ENCODE results near the gene ARHGDIA. TPM values are rescaled to one million over a fixed set of nuclear protein-coding genes. Genes with fewer than 3 reads are reported as not detected.

Gene ARHGDIA
- total RNA-seq, 1 experiment from 2014 or later = 201 TPM

GRCh38 chr17:81868674-81869220, 2.4 kb downstream of the ARHGDIA start:
- peaks cover 60% of the 10 kb centered on the region for H3K4me1 ChIP-seq (ENCODE audit: insufficient read depth, low read length)
- H3F3A ChIP-seq (ENCODE audit: low read length, unreplicated experiment) = peaks cover 22% of the 10 kb centered on the region
- H3K79me2 ChIP-seq (ENCODE audit: low read length) = peaks cover 41% of the 10 kb centered on the region
- no peaks in the 10 kb centered on the region for H3K9me3 ChIP-seq (ENCODE audit: low read length)
- peak overlapping the region; percentile 98; the same call in 1 of the 2 replicates for H3K9ac ChIP-seq (ENCODE audit: low read length)
- H3K4me2 ChIP-seq (ENCODE audit: low read length) = peak overlapping the region; percentile 98
- TF ChIP-seq EZH2phosphoT487 (IDR thresholded peaks at IDR 0.05; ENCODE audit: borderline replicate concordance, low read length) (no peak), CTCF (conservative IDR thresholded peaks at IDR 0.05; ENCODE audit: low read depth, low read length) (no peak), EZH2 (IDR thresholded peaks at IDR 0.05; ENCODE audit: low read length, unreplicated experiment) (no peak)
- H2AFZ ChIP-seq (ENCODE audit: low read length) = no peak overlapping the region
- BruUV-seq (replicated peaks) = TSS peak; percentile 55
- peak overlapping the region; percentile 95 for H3K4me3 ChIP-seq (ENCODE audit: low read length)
- no peaks in the 10 kb centered on the region for H3K9me2 ChIP-seq (replicated peaks; ENCODE audit: low read length)
- DNase-seq = peak; percentile 86
- H3K27me3 ChIP-seq (ENCODE audit: low read length) = no peaks in the 10 kb centered on the region
- POLR2A ChIA-PET (ENCODE audit: unreplicated experiment) = no interaction called here
- intact Hi-C loops (cut with micrococcal nuclease) = no loop called here
- H3K36me3 ChIP-seq (ENCODE audit: low read depth, low read length) = peaks cover 10% of the 10 kb centered on the region; the same call in 1 of the 2 replicates
- CTCF ChIA-PET = no interaction called here
- H4K20me1 ChIP-seq (ENCODE audit: low read length) = peaks cover 6% of the 10 kb centered on the region; the same call in 1 of the 2 replicates
- ATAC-seq = peak; percentile 24
- peak overlapping the region; percentile 95 for H3K27ac ChIP-seq (ENCODE audit: low read length)

GRCh38 chr17:81867991-81868673, 3.0 kb downstream of the ARHGDIA start:
- Histone ChIP-seq H3K4me3 (ENCODE audit: low read length) (no peak overlapping the region), H3K4me2 (ENCODE audit: low read length) (peak overlapping the region; percentile 59), H2AFZ (ENCODE audit: low read length) (no peak overlapping the region), H3K36me3 (ENCODE audit: low read depth, low read length) (peaks cover 15% of the 10 kb centered on the region; the same call in 1 of the 2 replicates), H4K20me1 (ENCODE audit: low read length) (peaks cover 6% of the 10 kb centered on the region; the same call in 1 of the 2 replicates), H3K9me2 (replicated peaks; ENCODE audit: low read length) (no peaks in the 10 kb centered on the region), H3K27me3 (ENCODE audit: low read length) (no peaks in the 10 kb centered on the region), H3K4me1 (ENCODE audit: insufficient read depth, low read length) (peaks cover 61% of the 10 kb centered on the region), H3K9ac (ENCODE audit: low read length) (peak overlapping the region; percentile 21; the same call in 1 of the 2 replicates), H3K27ac (ENCODE audit: low read length) (peak overlapping the region; percentile 95), H3K9me3 (ENCODE audit: low read length) (no peaks in the 10 kb centered on the region), H3K79me2 (ENCODE audit: low read length) (peaks cover 47% of the 10 kb centered on the region), H3F3A (ENCODE audit: low read length, unreplicated experiment) (peaks cover 22% of the 10 kb centered on the region)
- intact Hi-C loops (cut with micrococcal nuclease) = no loop called here
- no TSS peak for BruUV-seq (replicated peaks)
- CTCF ChIA-PET = no interaction called here
- ATAC-seq (peak; percentile 3), DNase-seq (no peak)
- TF ChIP-seq CTCF (conservative IDR thresholded peaks at IDR 0.05; ENCODE audit: low read depth, low read length) = no peak
- TF ChIP-seq EZH2phosphoT487 (IDR thresholded peaks at IDR 0.05; ENCODE audit: borderline replicate concordance, low read length) = no peak
- TF ChIP-seq EZH2 (IDR thresholded peaks at IDR 0.05; ENCODE audit: low read length, unreplicated experiment) = no peak
- POLR2A ChIA-PET (ENCODE audit: unreplicated experiment) = no interaction called here

Measured in PC-3 (cell line).